SK-N-SH treated with all-trans-retinoic acid at 6 μM for 48 hours (cell line): ENCODE results near the gene DACT3.

Source experiments
- ATAC-seq: fragments of 200-7000 bp; cut with Tn5 transposase; 3 replicates; pipeline ENCODE4 v1.9.1; 2020; ENCODE audit warnings: mild to moderate bottlenecking, moderate library complexity
- ARNTL ChIP-seq: fragments of 450-650 bp; formaldehyde crosslinking; IDR thresholded peaks from 2 replicates; pipeline ENCODE4 v1.5.0; 2020; ENCODE audit warnings: low read depth, mild to moderate bottlenecking, moderate library complexity, borderline replicate concordance
- BACH2 ChIP-seq: fragments of 250-450 bp; sonication (Bioruptor Pico); IDR thresholded peaks from 2 replicates; pipeline ENCODE4 v1.9.0; 2021; ENCODE audit warnings: mild to moderate bottlenecking, borderline replicate concordance
- CSDC2 ChIP-seq: fragments of 250-450 bp; sonication (Bioruptor Pico); IDR thresholded peaks from 2 replicates; pipeline ENCODE4 v1.5.0; 2020; ENCODE audit warnings: mild to moderate bottlenecking, moderate library complexity
- ESRRG ChIP-seq: fragments of 250-450 bp; sonication (Bioruptor Pico); IDR thresholded peaks from 2 replicates; pipeline ENCODE4 v1.6.1; 2021; ENCODE audit warnings: mild to moderate bottlenecking
- GLIS3 ChIP-seq: fragments of 250-450 bp; sonication (Bioruptor Pico); IDR thresholded peaks from 2 replicates; pipeline ENCODE4 v1.5.0; 2020; ENCODE audit warnings: mild to moderate bottlenecking, moderate library complexity
- ISL1 ChIP-seq: fragments of 250-450 bp; sonication (Bioruptor Pico); IDR thresholded peaks from 2 replicates; pipeline ENCODE4 v2.1.2; 2022; ENCODE audit warnings: mild to moderate bottlenecking, moderate library complexity
- OSR1 ChIP-seq: fragments of 250-450 bp; sonication (Bioruptor Pico); IDR thresholded peaks from 2 replicates; pipeline ENCODE4 v1.8.0; 2022; ENCODE audit warnings: moderate library complexity, mild to moderate bottlenecking, inconsistent platforms
- PPARA ChIP-seq: fragments of 250-450 bp; sonication (Bioruptor Pico); IDR thresholded peaks from 2 replicates; pipeline ENCODE4 v1.5.0; 2020; ENCODE audit warnings: mild to moderate bottlenecking, borderline replicate concordance
- RARB ChIP-seq: fragments of 250-450 bp; sonication (Bioruptor Pico); IDR thresholded peaks from 2 replicates; pipeline ENCODE4 v1.8.0; 2021; ENCODE audit warnings: mild to moderate bottlenecking, moderate library complexity
- SNAI2 ChIP-seq: fragments of 250-450 bp; sonication (Bioruptor Pico); IDR thresholded peaks from 2 replicates; pipeline ENCODE4 v1.5.0; 2020; ENCODE audit warnings: mild to moderate bottlenecking, moderate library complexity
- TCF4 ChIP-seq: fragments of 250-450 bp; sonication (Bioruptor Pico); IDR thresholded peaks from 2 replicates; pipeline ENCODE4 v1.8.0; 2021; ENCODE audit warnings: mild to moderate bottlenecking, moderate library complexity, borderline replicate concordance
- TOX ChIP-seq: fragments of 250-450 bp; sonication (Bioruptor Pico); IDR thresholded peaks from 2 replicates; pipeline ENCODE4 v1.8.0; 2021; ENCODE audit warnings: mild to moderate bottlenecking, moderate library complexity, borderline replicate concordance
- ZC3H10 ChIP-seq: fragments of 250-450 bp; sonication (Bioruptor Pico); IDR thresholded peaks from 2 replicates; pipeline ENCODE4 v1.5.1; 2021; ENCODE audit warnings: mild to moderate bottlenecking, moderate library complexity
- ZFP3 ChIP-seq: fragments of 250-450 bp; sonication (Bioruptor Pico); IDR thresholded peaks from 2 replicates; pipeline ENCODE4 v1.5.0; 2020; ENCODE audit warnings: mild to moderate bottlenecking, moderate library complexity
- ZFP30 ChIP-seq: fragments of 450-650 bp; formaldehyde crosslinking; IDR thresholded peaks from 2 replicates; pipeline ENCODE4 v1.5.0; 2022; ENCODE audit warnings: mild to moderate bottlenecking, moderate library complexity
- ZNF565 ChIP-seq: fragments of 450-650 bp; formaldehyde crosslinking; conservative IDR thresholded peaks from 2 replicates; pipeline ENCODE4 v1.5.0; 2020; ENCODE audit warnings: low read depth, mild to moderate bottlenecking, moderate library complexity
- ZNF70 ChIP-seq: fragments of 450-650 bp; formaldehyde crosslinking; IDR thresholded peaks from 2 replicates; pipeline ENCODE4 v1.5.0; 2020; ENCODE audit warnings: mild to moderate bottlenecking, moderate library complexity
- TF ChIP-seq, protein P1 (sequence below): fragments of 250-450 bp; sonication (Bioruptor Pico); IDR thresholded peaks from 2 replicates; pipeline ENCODE4 v1.8.0; 2020; ENCODE audit warnings: mild to moderate bottlenecking, moderate library complexity, borderline replicate concordance
- TF ChIP-seq, protein P2 (sequence below): fragments of 250-450 bp; sonication (Bioruptor Pico); IDR thresholded peaks from 2 replicates; pipeline ENCODE4 v1.8.0; 2021; ENCODE audit warnings: low read depth, mild to moderate bottlenecking, moderate library complexity, borderline replicate concordance
- TF ChIP-seq, protein P3 (sequence below): fragments of 250-450 bp; sonication (Bioruptor Pico); IDR thresholded peaks from 2 replicates; pipeline ENCODE4 v1.5.1; 2020; ENCODE audit warnings: low read depth, mild to moderate bottlenecking, moderate library complexity
- TF ChIP-seq, protein P4 (sequence below): fragments of 250-450 bp; sonication (Bioruptor Pico); IDR thresholded peaks from 2 replicates; pipeline ENCODE4 v1.5.0; 2020; ENCODE audit warnings: mild to moderate bottlenecking, moderate library complexity
- TF ChIP-seq, protein P5 (sequence below): fragments of 250-450 bp; sonication (Bioruptor Pico); IDR thresholded peaks from 2 replicates; pipeline ENCODE4 v1.5.1; 2021; ENCODE audit warnings: mild to moderate bottlenecking, moderate library complexity

The DACT3 gene

DNA sequence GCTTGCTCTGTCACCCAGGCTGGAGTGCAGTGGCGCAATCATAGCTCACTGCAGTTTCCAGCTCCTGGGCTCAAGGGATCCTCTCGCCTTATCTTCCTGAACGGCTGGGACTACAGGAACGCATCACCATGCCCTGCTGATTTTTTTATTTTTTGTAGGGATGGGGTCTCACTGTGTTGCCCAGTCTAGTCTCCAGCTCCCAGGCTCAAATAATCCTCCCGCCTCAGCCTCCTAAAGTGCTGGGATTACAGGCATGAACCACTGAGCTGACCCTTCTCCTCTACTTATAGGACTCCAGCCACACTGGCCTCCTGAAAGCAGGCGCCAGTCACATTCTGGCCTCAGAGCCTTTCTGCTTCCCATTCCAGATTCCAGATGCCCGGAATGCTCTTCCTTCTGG, 10.5 kb downstream of the DACT3 start:
- no peak for ATAC-seq
- TF ChIP-seq ESRRG (CRISPR knock-in tag) (no peak), ZC3H10 (CRISPR knock-in tag) (no peak), ZFP3 (CRISPR knock-in tag) (no peak), CSDC2 (CRISPR knock-in tag) (no peak), ARNTL (CRISPR knock-in tag) (no peak), ZNF565 (CRISPR knock-in tag) (no peak), SNAI2 (CRISPR knock-in tag) (no peak), GLIS3 (CRISPR knock-in tag) (no peak), BACH2 (no peak), ZFP30 (CRISPR knock-in tag) (no peak), ISL1 (CRISPR knock-in tag) (no peak), TCF4 (CRISPR knock-in tag) (no peak), TOX (CRISPR knock-in tag) (no peak), PPARA (CRISPR knock-in tag) (no peak), RARB (CRISPR knock-in tag) (no peak)
- TF ChIP-seq, protein P1, sequence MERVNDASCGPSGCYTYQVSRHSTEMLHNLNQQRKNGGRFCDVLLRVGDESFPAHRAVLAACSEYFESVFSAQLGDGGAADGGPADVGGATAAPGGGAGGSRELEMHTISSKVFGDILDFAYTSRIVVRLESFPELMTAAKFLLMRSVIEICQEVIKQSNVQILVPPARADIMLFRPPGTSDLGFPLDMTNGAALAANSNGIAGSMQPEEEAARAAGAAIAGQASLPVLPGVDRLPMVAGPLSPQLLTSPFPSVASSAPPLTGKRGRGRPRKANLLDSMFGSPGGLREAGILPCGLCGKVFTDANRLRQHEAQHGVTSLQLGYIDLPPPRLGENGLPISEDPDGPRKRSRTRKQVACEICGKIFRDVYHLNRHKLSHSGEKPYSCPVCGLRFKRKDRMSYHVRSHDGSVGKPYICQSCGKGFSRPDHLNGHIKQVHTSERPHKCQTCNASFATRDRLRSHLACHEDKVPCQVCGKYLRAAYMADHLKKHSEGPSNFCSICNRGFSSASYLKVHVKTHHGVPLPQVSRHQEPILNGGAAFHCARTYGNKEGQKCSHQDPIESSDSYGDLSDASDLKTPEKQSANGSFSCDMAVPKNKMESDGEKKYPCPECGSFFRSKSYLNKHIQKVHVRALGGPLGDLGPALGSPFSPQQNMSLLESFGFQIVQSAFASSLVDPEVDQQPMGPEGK (CRISPR knock-in tag) = no peak
- TF ChIP-seq, protein P2, sequence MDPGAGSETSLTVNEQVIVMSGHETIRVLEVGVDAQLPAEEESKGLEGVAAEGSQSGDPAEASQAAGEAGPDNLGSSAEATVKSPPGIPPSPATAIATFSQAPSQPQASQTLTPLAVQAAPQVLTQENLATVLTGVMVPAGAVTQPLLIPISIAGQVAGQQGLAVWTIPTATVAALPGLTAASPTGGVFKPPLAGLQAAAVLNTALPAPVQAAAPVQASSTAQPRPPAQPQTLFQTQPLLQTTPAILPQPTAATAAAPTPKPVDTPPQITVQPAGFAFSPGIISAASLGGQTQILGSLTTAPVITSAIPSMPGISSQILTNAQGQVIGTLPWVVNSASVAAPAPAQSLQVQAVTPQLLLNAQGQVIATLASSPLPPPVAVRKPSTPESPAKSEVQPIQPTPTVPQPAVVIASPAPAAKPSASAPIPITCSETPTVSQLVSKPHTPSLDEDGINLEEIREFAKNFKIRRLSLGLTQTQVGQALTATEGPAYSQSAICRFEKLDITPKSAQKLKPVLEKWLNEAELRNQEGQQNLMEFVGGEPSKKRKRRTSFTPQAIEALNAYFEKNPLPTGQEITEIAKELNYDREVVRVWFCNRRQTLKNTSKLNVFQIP (CRISPR knock-in tag) = no peak
- TF ChIP-seq, protein P3, sequence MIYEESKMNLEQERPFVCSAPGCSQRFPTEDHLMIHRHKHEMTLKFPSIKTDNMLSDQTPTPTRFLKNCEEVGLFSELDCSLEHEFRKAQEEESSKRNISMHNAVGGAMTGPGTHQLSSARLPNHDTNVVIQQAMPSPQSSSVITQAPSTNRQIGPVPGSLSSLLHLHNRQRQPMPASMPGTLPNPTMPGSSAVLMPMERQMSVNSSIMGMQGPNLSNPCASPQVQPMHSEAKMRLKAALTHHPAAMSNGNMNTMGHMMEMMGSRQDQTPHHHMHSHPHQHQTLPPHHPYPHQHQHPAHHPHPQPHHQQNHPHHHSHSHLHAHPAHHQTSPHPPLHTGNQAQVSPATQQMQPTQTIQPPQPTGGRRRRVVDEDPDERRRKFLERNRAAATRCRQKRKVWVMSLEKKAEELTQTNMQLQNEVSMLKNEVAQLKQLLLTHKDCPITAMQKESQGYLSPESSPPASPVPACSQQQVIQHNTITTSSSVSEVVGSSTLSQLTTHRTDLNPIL (CRISPR knock-in tag) = no peak
- TF ChIP-seq, protein P4, sequence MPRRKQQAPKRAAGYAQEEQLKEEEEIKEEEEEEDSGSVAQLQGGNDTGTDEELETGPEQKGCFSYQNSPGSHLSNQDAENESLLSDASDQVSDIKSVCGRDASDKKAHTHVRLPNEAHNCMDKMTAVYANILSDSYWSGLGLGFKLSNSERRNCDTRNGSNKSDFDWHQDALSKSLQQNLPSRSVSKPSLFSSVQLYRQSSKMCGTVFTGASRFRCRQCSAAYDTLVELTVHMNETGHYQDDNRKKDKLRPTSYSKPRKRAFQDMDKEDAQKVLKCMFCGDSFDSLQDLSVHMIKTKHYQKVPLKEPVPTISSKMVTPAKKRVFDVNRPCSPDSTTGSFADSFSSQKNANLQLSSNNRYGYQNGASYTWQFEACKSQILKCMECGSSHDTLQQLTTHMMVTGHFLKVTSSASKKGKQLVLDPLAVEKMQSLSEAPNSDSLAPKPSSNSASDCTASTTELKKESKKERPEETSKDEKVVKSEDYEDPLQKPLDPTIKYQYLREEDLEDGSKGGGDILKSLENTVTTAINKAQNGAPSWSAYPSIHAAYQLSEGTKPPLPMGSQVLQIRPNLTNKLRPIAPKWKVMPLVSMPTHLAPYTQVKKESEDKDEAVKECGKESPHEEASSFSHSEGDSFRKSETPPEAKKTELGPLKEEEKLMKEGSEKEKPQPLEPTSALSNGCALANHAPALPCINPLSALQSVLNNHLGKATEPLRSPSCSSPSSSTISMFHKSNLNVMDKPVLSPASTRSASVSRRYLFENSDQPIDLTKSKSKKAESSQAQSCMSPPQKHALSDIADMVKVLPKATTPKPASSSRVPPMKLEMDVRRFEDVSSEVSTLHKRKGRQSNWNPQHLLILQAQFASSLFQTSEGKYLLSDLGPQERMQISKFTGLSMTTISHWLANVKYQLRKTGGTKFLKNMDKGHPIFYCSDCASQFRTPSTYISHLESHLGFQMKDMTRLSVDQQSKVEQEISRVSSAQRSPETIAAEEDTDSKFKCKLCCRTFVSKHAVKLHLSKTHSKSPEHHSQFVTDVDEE = no peak
- TF ChIP-seq, protein P5, sequence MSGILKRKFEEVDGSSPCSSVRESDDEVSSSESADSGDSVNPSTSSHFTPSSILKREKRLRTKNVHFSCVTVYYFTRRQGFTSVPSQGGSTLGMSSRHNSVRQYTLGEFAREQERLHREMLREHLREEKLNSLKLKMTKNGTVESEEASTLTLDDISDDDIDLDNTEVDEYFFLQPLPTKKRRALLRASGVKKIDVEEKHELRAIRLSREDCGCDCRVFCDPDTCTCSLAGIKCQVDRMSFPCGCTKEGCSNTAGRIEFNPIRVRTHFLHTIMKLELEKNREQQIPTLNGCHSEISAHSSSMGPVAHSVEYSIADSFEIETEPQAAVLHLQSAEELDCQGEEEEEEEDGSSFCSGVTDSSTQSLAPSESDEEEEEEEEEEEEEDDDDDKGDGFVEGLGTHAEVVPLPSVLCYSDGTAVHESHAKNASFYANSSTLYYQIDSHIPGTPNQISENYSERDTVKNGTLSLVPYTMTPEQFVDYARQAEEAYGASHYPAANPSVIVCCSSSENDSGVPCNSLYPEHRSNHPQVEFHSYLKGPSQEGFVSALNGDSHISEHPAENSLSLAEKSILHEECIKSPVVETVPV (CRISPR knock-in tag) = no peak

DNA sequence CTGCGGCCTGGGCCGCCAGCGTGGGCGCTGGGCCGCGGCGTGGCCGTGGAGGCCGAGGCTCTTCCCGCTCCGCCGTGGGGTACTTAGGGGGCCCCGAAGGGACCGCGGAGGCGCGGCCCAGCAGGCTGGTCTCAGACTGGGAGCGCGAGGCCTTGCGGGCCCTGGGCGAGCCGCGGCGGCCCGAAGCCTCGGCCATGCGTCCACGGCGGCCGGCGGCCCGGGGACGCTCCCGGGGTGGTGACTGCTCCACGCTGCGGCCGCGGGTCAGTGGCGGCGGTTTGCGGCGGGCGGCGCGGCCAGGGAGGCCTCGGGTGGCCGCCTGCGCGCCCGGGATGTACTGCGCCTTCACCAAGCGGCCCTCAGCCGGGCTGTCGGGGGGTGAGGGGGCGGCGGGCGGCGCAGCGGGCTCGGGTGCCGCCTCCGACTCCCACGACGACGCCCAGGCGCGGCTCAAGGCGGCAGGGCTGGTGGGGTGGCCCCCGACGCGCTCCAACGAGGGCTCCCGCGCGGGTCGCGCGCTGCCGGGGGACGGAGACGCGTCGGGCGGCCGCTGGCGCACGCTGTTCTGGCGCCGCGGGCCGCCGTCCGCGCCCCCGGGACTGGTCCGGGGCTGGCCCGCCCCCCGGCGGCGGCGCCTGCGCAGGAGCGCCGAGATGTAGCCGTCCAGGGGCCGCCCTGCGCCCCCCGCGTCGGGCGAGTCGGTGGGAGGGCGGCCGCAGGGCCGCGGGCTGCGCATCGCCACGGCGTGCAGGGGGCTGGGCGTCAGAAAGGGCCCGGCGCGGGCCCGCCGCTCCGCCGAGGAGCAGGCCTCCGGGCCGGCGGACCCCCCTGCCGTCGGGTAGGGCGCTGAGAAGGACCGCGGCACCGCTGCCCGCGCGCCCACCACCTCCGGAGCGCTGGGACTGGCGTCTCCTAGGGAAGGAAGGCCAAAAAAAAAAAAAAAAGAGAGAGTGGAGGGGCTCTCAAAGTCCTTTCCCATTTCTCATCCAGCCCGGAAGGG, 11.7 kb downstream of the DACT3 start:
- no peak for ATAC-seq
- TF ChIP-seq TOX (CRISPR knock-in tag) (no peak), TCF4 (CRISPR knock-in tag) (no peak), OSR1 (no peak), PPARA (CRISPR knock-in tag) (no peak), GLIS3 (CRISPR knock-in tag) (no peak), ZNF565 (CRISPR knock-in tag) (no peak), RARB (CRISPR knock-in tag) (no peak), CSDC2 (CRISPR knock-in tag) (no peak), ZNF70 (CRISPR knock-in tag) (no peak), ISL1 (CRISPR knock-in tag) (no peak)
- TF ChIP-seq, protein P1 (CRISPR knock-in tag) = no peak
- TF ChIP-seq, protein P2 (CRISPR knock-in tag) = no peak
